Fibroblast of lung (primary cell): ENCODE results near the gene CCR2.

Experiments used
- EZH2 ChIP-seq: IDR thresholded peaks from 2 replicates; pipeline ENCODE4 v1.5.1; 2012; ENCODE audit warnings: low read length, control low read depth, mild to moderate bottlenecking; ENCODE audit errors: missing control alignments
- TF ChIP-seq, protein P1 (sequence below), 2 donors: IDR thresholded peaks in 1 of 2; conservative IDR thresholded peaks in 1 of 2; 1 replicate in 1 of 2; 2 replicates in 1 of 2; pipeline ENCODE4 v1.5.1; 2011 to 2012; ENCODE audit warnings: low read length in 2 of 2, control low read depth in 1 of 2, inconsistent platforms in 1 of 2, low read depth in 1 of 2, mild to moderate bottlenecking in 1 of 2

DNA sequence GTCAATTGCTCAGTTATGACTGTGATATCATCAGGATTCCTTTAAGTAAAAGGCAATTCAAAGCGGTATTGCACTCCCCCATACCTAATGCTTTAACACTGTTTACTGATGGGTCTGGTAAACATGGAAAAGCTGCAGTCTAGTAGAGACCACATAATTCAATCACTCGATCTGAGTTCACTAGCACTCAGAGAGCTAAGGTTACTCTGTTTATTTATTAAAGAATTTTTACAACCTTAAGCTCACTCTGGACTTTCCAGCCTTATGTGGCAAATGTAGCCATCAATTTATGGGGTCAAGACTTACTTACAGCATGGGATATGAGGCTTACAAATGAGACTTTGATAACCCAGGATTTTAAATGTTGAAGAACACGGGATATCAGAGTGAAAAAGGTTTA, 18.4 kb upstream of the CCR2 start:
- TF ChIP-seq, protein P1, sequence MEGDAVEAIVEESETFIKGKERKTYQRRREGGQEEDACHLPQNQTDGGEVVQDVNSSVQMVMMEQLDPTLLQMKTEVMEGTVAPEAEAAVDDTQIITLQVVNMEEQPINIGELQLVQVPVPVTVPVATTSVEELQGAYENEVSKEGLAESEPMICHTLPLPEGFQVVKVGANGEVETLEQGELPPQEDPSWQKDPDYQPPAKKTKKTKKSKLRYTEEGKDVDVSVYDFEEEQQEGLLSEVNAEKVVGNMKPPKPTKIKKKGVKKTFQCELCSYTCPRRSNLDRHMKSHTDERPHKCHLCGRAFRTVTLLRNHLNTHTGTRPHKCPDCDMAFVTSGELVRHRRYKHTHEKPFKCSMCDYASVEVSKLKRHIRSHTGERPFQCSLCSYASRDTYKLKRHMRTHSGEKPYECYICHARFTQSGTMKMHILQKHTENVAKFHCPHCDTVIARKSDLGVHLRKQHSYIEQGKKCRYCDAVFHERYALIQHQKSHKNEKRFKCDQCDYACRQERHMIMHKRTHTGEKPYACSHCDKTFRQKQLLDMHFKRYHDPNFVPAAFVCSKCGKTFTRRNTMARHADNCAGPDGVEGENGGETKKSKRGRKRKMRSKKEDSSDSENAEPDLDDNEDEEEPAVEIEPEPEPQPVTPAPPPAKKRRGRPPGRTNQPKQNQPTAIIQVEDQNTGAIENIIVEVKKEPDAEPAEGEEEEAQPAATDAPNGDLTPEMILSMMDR (conservative IDR thresholded peaks at IDR 0.05 in 1 of 2, IDR thresholded peaks at IDR 0.05 in 1 of 2; ENCODE audit: low read depth in 1 of 2, low read length in 2 of 2): no peak
- TF ChIP-seq EZH2: no peak
